Measurements from ENCODE around the gene XCL1.
"Not testable (repeated sequence)": the region's sequence is repeated elsewhere in the genome, so short reads cannot be mapped to it uniquely, and the experiment has no call there.

XCL1 gene, protein sequence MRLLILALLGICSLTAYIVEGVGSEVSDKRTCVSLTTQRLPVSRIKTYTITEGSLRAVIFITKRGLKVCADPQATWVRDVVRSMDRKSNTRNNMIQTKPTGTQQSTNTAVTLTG

DNA sequence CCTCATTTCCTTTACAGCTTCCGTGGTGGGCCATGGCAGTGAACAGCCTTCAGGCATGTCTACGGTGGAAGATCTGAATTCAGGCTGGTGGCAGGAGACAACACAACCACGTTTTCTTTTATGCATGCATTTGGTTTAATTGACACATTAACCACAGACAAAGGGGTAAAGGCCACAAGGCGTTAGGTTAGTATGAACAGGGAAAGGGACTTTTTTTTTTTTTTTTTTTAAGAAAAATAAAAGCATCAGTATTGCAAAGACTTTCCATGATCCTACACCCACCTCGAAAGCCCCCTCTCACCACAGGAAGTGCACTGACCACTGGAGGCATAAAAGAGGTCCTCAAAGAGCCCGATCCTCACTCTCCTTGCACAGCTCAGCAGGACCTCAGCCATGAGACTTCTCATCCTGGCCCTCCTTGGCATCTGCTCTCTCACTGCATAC is at the start of gene XCL1:
Gene XCL1 (plus strand): TSS at position 361 of the 444 bp plus-strand sequence. CDS start 33 bp downstream, at position 394.
- DNase-seq: not testable (repeated sequence)

DNA sequence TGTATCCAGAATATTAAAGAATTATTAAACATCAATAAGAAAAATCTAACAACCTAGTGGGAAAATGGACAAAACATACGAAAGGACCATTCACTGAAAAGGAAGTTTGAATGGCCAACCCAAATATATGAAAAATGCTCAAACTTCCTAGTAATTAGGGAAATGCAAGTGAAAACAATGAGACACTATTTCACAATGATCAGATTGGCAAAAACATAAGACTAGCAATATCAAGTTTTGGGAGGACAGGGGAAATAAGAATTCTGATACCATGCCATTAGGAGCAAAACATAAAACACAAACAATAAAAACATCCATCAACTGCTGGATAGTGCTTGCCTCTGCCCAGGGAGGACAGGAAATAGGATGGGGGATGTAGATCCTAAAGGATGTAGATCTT is 46.9 kb upstream of the XCL1 start:
- DNase-seq: no peak

DNA sequence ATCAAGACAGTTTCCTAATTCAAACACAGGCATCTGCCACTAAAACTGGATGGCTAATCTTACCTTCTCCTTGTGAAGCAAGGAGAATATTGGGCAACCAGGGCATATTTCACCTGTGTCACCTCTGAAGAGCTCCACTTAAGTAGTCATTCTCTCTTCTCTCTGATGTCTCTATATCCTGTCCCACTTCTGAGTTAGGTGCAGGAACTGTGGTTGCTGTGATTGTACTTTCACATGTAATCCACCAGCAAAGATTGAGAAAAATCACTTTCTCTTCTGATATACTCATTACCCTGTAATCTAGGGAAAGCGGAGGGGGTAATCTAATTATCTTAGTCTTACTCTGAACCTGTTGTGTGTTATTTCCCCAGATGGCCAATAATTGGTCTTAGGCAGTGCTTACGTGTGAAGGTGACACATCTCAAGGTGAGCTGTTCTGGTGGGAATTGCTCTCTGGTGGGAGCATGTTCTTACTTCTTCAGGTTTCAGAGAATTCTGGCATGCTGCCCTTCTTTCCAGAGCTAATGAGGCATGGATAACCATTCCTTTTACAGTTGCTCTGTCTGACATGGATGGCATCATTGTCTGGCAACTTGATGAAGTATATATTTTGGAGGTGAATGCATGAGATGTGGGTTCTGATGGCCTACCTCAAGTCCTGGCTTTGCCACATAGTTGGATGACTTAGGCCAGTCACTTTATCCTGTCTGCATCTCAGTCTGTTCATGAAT is 44.6 kb upstream of the XCL1 start:
- DNase-seq: no peak

DNA sequence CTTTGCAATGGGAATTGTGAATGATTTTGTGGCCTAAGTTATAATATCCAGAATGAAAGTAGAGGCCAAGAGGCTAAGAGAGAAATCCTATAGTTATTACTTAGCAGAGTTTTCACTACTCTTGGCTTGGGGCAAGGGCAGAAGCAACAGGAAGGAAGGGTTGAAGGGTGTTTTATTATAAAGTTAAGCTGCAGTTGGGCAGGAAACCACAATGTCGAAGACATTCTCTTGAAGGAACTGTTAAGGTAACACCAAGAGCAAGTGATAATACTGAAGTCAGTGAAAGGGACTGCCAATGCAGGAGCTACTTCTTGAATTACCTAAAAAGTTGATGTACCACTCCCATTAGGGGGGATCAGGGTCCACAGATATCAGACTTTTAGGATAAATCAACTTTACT is 40.9 kb upstream of the XCL1 start:
- DNase-seq: no peak

DNA sequence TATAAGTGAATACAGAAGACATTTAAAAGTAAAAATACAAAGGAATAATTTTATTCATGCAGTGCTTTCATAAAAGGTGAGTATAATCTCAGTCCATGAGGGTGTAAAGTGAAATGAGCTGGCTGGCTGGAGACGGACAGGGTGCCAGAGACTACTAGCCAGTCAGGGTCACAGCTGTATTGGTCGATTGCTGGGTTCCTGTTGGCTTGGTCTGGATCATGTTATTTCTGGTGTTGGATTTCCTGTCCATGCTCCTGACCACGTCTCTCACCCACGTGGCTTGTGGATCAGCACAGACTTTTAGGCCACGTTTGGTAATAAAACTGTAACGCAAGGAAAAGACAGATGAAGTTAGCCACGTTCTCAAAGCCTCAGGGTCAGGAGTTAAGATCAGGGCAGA is 35.6 kb upstream of the XCL1 start:
- DNase-seq: not testable (repeated sequence)

DNA sequence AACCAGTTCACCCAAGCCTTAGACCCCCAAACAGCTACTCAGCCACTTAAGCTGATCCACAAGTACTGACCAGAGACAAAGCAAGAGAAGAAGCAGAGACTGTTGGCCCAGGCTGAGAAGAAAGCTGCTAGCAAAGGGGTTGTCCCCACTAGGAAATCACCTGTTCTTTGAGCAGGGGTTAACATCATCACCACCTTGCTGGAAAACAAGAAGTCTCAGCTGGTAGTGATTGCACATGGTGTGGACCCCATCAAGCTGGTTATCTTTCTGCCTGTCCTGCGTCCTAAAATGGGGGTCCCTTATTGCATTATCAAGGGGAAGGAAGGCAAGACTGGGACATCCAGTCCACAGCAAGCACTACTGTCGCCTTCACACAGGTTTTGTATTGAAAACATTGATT is 33.4 kb upstream of the XCL1 start:
- not testable (repeated sequence) for DNase-seq

DNA sequence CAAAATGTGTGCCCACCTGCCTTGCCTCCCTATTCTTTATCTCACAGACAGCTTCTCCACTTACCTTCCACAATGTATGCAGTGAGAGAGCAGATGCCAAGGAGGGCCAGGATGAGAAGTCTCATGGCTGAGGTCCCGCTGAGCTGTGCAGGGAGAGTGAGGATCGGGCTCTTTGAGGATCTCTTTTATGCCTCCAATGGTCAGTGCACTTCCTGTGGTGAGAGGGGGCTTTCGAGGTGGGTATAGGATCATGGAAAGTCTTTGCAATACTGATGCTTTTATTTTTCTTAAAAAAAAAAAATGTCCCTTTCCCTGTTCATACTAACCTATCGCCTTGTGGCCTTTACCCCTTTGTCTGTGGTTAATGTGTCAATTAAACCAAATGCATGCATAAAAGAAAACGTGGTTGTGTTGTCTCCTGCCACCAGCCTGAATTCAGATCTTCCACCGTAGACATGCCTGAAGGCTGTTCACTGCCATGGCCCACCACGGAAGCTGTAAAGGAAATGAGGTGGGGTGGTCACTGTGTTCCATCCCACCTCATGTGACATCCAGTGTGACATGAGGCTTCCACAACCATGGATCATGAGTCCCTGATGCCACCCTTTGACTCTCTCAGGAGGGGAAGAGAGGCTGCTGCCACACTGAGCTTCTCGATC is 32.4 kb upstream of the XCL1 start, which contains the start of gene XCL2:
Gene XCL2 (minus strand): TSS at position 158 of the 659 bp plus-strand sequence. CDS start 33 bp downstream, at position 125.
- DNase-seq: not testable (repeated sequence)

DNA sequence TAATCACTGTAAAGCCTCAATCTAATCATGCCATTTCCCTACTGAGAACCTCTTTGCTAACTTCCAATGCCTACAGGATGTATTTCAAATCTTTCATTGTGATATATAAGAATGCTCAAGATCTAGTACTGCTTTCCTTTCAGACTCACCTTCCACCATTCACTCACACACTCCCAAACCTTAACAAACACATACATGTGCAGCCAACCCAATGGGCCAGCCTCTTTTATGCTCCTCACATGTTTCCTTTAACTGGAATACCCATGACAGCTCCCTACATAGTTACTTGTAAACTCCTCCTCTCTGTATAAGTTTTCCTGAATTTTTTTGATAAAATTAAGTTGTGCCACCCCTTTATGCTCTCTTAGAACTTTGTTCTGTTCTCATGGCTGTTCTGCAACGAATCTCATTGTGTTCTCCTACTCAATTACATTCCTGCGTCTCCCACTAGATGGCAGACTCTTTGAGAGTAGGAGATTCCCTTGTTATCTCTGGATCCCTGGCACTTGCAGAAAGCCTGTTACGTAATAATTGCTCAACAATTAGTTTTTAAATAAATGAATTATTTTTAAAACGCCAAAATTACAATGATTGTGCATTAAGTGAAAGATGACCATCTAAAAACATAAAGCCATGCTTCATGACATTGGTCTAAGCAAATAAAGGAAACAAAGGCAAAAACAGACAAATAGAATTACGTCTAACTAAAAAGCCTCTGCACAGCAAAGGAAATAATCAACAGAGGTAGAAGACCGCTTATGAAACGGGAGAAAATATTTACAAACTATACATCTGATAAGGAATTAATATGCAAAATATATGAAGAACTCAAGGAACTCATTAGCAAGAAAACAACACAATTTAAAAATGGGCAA is 30.5 kb upstream of the XCL1 start:
- DNase-seq: not testable (repeated sequence)

DNA sequence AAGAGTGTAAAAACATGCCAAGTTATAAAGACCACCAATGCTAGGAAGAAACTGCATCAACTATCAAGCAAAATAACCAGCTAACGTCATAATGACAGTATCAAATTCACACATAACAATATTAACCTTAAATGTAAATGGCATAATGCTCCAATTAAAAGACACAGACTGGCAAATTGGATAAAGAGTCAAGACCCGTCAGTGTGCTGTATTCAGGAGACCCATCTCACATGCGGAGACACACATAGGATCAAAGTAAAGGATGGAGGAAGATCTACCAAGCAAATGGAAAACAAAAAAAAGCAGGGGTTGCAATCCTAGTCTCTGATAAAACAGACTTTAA is 29.9 kb upstream of the XCL1 start:
- not testable (repeated sequence) for DNase-seq

DNA sequence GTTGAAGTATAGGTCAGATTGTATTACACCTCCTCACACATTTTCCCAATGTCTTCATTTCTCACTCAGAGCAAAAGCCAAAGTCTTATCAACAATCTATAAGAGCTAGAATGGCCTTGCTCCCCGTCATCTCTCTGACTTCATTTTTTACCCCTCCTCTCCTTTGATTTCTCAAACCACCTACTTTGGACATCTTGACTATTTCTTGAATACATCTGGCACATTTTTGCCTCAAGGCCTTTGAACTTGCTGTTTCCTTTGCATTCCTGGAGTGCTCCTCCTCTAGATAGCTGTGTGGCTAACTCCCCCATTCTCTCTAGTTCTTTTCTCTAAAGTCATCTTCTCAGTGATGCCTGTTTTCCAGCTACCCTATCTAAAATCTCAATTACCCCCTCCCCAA is 25.4 kb upstream of the XCL1 start:
- DNase-seq: no peak

DNA sequence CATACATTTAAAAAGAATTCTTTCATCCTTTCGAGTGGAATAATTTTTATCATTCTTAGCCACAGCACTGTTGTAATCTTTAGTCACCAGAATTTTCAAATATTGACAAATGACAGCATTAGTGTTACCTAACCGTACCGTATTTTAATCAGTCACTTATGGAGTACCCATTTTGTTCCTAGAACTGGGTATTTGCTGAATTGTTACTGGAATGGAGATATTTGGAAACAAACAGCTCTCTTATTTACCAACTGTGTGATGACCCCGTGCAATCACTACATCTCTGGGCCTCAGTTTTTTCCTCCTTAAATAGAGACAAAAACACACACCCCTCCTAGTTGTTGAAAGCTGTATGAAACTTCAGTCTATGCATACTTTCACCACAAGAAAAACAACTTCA is 24.7 kb upstream of the XCL1 start:
- no peak for DNase-seq

DNA sequence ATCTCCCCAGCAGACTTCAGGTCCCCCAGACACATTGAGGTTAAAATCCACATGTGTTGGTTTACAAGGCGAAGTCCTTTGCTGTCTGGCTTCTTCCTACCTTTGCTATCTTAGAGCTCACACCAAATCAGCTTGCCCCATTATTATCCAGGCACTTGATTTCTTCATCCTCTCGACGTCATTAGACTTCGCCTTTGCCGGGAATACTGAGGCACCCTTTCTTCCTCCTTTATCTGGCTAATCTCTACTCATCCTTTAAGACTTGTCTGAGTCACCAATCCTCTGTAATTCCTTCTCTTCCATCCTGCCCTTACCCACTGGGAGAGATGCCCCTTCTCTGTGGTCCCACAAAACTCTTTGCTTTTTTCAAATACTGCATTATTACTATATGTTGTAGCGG is 23.4 kb upstream of the XCL1 start:
- no peak for DNase-seq

DNA sequence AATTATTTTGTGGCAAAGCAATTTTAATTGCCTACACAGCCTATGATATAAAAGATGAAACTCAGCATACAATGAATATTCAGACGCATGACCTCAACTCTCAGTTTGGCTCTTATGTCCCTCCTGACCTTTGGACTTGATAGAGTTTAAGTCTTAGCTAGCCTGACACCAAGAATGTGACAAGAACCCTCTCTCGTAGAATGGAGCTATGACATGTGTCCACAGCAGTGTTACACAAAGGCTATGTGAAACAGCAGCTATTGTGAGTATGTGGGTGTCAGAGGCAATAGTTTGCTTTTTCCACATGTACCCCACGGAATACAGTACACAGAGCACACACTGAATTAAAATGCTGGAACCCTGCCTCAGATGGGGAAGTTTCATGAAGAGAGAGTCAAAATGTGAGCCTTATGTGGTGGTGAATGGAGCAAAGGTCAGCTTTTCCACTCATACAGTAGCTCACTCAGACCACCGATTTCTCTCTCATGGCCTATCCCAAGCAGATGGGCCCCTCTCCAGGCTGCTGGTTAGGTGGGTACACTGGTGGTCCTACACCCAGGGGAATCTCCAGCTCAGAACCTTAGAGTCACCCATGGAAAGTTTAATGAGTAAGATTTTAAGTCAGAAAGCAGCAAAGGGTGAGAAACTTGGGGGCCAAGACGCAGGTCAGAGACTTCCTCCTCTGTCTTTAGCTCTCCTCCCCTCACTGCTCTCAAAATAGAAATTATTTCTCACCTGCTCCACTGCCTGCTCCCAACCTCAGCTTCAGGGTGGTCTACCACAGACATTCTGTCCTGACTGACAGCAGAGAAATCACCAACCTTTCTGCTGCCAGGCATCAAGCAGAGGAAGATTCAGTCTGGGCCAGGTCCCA is 22.5 kb upstream of the XCL1 start:
- no peak for DNase-seq

DNA sequence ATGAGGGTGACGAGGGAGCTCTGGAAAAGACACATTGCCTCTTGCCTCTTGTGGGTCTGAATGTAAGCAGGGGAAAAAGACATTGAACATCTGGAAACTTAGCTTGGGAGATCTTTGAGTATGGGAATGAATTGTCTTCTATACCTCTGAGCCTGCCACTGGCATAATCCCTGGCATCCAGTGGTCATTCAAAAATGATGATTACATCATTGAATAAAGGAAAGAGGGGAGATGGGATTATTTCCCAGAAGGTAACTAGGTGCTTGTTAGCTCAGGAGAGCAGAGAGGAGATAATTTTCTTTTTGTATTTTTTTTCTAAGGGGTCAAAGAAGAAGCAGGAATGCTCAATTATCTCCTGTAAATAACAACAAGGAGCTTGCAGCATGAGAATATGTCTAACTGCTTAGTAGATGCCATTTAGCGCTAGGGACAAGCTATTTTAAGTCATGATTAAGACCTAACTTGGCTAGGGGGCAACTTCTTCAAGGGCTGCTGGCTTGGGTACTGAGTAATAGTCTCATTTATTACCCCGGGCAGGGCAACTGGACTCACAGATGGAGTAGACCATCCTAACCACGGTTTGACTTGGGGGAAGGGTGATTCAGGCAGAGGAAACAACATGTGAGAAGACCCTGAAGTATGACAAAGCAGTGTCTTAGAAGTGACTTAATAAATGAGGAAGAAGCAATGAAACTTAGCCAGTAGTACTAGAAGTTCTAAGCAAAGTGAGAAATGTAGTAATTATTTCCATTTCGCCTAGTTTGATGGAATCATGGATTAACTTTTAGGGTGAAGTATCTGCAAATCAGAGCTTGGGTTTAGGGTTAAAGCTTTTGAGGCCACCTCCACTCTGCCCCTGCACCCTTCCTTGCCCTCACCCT is 21.6 kb upstream of the XCL1 start:
- DNase-seq: no peak

DNA sequence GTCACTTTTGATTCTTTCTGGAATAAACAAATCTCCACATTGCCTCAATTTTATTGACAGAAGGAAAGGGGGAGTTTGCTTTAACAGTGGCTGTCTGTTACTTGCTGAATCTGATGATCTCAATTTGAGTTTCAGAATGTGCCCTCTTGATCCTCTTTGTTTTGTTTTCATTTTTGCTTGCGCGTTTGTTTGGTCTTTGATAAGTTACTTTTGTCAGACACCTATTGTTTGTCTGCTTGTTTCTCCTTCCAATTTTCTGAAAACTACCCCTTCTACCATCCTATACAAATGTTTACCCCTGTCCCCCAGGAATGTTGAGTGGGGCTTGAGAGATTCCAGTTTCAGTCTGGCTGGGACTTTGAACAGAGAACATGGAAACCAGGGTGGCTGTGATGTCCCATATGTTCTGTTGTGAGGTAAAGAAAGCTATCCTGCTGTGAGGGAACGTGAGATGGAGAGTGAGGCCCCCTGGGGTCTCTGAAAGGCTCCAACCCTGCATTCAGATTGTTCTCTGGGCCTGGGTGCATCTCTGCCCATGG is 20.8 kb upstream of the XCL1 start:
- DNase-seq: no peak

DNA sequence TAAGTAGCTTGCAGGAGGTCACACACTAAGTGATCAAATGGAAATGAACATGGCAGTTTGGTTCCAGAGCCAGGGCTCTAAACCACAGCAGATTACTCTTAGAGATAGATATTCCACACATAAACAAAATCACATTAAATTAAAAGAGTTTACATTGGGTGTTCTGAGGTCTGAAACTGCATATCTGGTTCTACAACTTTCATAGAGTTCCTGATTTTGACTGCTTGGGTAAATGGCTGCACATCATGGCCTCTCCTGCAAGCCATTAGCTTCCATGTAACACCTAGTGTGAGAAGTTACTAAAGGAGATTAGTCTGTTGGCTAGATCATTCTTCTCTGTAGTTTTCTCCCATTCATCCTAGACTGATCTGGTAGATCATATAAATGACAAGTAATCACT is 19.8 kb upstream of the XCL1 start:
- DNase-seq: no peak

DNA sequence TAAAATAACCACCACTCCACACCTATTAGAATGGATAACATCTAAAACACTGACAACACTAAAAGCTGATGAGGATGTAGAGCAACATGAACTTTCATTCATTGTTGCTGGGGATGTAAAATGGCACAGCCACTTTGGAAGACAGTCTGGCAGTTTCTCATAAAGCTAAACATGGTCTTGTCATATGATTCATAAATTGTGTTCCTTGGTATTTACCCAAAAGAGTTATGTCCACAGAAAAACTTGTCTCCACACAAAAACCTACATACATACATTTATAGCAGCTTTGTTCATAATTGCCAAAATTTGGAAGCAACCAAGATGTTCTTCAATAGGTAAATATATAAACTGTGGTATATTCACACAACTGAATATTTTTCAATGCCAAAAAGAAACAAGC is 16.0 kb upstream of the XCL1 start:
- no peak for DNase-seq

DNA sequence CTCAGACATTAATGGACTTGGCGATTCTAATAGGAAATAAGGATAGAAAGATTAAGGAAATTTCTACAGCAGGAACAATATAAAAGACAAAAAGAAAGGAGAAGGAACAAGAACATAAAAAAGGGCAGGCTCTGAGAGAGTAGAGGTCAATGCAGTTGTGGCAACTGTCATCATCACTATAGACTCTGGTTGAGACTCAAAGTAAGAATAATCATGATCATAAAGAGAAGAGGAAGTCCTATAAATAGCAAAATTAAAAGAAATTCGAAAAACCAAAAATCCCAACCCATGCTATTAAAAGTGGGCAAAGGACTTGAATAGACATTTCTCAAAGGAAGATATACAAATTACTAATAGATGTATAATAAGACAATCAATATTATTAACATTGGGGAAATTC is 14.4 kb upstream of the XCL1 start:
- no peak for DNase-seq

DNA sequence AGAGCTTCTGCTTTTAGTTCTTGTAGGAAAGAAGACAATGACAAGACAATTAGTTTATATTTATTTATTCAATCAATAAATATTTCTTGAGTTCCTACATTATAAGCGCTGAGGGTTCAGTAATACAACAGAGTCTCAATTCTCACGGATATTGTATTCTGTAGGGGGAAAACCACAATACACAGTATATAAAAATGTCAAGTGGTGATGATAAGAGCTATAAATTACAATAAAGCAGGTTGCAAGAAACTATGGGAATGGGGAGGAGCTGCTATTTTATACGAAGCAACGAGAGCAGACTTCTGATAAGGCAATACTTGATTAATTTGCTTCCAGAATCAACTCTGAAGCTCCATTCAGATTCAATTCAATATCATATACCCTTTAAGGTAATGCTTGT is 10.6 kb upstream of the XCL1 start:
- DNase-seq: no peak

DNA sequence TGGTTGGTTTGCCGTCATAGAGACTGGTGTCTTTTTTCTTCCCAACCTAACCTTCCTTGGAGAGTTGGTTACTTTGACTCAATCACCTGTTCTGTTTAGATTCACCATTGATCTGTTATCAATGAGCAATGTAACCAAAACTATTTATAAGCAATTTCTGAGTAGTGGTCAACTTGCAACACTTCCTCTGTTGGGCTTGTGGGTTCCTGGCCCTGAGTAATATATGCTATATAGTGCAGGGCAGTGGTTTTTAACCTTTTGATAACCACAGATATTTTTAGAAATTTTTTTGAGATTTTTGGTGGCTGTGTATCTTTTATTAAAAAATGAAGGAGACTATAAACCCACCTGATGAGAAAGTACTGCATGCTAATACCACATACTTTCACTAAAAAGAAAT is 9.4 kb upstream of the XCL1 start:
- no peak for DNase-seq

DNA sequence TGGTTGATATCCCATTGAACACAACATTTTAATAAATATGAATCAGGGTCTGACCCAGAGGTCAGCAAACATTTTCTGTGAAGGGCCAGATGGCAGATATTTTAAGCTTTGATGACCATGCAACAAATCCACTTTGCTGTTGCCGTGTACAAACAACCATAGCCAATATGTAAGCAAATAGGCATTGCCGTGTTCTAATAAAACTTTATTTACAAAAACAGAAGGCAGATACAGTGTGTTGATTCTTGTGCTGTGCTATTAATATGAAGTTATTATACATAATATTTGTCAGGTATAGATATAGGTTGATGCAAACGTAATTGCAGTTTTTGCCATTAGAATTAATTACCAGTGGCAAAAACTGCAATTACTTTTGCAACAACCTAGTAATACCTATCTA is 8.8 kb upstream of the XCL1 start:
- no peak for DNase-seq

Data from NCI-H1436 treated with DMSO at 0.1 percent for 48 hours (cell line).